SU-DHL-6 (cell line): ENCODE results near the gene IL20RB.

ENCODE experiments used
- EZH2phosphoT487 ChIP-seq: fragments of 200-600 bp; sonication (generic), shearing (Covaris generic); conservative IDR thresholded peaks from 2 replicates; pipeline ENCODE4 v1.6.1; 2018; ENCODE audit warnings: mild to moderate bottlenecking, antibody characterized with exemption, low read length, moderate library complexity, mixed read lengths
- TF ChIP-seq, protein P1 (sequence below): fragments of 200-600 bp; sonication (generic); IDR thresholded peaks from one replicate; pipeline ENCODE4 v1.5.1; 2017; ENCODE audit warnings: antibody characterized with exemption, mild to moderate bottlenecking, low read length, moderate library complexity; ENCODE audit not compliant: insufficient read depth, poor library complexity, severe bottlenecking

DNA sequence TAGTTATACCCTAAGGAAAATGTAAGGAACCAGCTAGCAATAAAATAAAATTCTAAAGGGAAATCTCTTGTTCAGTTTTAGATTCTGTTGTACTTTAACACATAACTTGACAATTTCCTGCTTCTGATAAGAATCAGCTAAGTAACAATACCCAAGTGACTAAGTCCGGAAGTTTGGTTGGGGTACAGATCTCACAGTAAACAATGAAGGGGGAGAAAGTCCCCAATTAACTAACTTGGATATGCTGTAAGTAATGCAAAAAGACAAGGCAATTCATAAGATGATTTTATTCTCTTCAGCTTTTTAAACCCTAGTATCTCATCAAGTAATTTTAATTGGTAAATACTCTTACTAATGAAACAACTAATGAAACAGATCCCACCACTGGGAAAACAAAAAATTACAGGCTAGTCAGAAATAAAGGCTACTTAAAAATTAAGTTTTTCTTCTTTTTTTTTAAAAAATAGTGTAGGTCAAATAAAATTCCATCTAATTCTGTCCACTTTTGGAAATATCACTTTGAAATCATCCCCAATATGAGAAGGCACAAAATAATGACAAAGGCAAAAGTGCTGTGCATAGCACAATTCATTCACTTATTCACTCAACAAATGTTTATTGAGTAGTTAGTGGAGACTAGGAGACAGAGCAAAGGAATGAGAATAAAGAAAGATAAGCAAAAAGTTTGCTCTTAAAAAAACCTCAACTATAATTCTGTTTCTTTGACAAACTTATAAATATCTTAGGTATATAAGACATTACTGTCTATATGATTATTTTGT lies 37.8 kb upstream of the IL20RB start:
- TF ChIP-seq, protein P1, sequence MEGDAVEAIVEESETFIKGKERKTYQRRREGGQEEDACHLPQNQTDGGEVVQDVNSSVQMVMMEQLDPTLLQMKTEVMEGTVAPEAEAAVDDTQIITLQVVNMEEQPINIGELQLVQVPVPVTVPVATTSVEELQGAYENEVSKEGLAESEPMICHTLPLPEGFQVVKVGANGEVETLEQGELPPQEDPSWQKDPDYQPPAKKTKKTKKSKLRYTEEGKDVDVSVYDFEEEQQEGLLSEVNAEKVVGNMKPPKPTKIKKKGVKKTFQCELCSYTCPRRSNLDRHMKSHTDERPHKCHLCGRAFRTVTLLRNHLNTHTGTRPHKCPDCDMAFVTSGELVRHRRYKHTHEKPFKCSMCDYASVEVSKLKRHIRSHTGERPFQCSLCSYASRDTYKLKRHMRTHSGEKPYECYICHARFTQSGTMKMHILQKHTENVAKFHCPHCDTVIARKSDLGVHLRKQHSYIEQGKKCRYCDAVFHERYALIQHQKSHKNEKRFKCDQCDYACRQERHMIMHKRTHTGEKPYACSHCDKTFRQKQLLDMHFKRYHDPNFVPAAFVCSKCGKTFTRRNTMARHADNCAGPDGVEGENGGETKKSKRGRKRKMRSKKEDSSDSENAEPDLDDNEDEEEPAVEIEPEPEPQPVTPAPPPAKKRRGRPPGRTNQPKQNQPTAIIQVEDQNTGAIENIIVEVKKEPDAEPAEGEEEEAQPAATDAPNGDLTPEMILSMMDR: no peak
- no peak for TF ChIP-seq EZH2phosphoT487
